Stimulated activated naive B cell treated with anti-CD40 and anti-IgM and Interleukin-4, amounts not matched to agents 10 μg/mL and 1 μg/mL and 100 μg/mL, for 72 hours (primary cell): ENCODE results near the gene ARRB1.
"Not testable (repeated sequence)": the region's sequence is repeated elsewhere in the genome, so short reads cannot be mapped to it uniquely, and the experiment has no call there.

ENCODE experiments used
- ATAC-seq, 2 donors: fragments of 150-1000 bp; cut with Tn5 transposase; replicated peaks; 2 replicates each; pipeline ENCODE4 v1.10.0; 2021; ENCODE audit warnings: moderate library complexity in 1 of 2
- DNase-seq: peaks from one replicate; pipeline ENCODE4 v3.0.0; 2021
- H3K27ac Mint-ChIP-seq: one replicate; pipeline ENCODE4 v1.8.0; 2022; ENCODE audit warnings: mild to moderate bottlenecking, mixed read lengths
- H3K27me3 Mint-ChIP-seq, 2 donors: one replicate each; pipeline ENCODE4 v1.8.0; 2022; ENCODE audit warnings: mixed read lengths in 2 of 2
- H3K36me3 Mint-ChIP-seq, 2 donors: one replicate each; pipeline ENCODE4 v1.8.0; 2022; ENCODE audit warnings: mixed read lengths in 2 of 2, mild to moderate bottlenecking in 1 of 2
- H3K4me1 Mint-ChIP-seq, 2 donors: one replicate each; pipeline ENCODE4 v1.8.0; 2022; ENCODE audit warnings: mixed read lengths in 2 of 2, mild to moderate bottlenecking in 1 of 2
- H3K4me3 Mint-ChIP-seq, 2 donors: one replicate each; pipeline ENCODE4 v1.8.0; 2022; ENCODE audit warnings: mild to moderate bottlenecking in 2 of 2, mixed read lengths in 2 of 2, moderate library complexity in 1 of 2
- H3K9me3 Mint-ChIP-seq, 2 donors: one replicate each; pipeline ENCODE4 v1.8.0; 2022; ENCODE audit warnings: mixed read lengths in 2 of 2, mild to moderate bottlenecking in 1 of 2

The ARRB1 gene

GRCh38 chr11:75380716-75381420 is 29.4 kb upstream of the ARRB1 start:
- H3K27me3 Mint-ChIP-seq = peaks cover 7 to 16% of the 10 kb centered on the region in 2 donors
- peaks cover 4 to 5% of the 10 kb centered on the region in 2 donors for H3K4me1 Mint-ChIP-seq
- H3K9me3 Mint-ChIP-seq = no peaks in the 10 kb centered on the region
- H3K4me3 Mint-ChIP-seq = no peak overlapping the region
- ATAC-seq (no peak), DNase-seq (no peak)
- no peak overlapping the region for H3K27ac Mint-ChIP-seq
- H3K36me3 Mint-ChIP-seq = no peaks in the 10 kb centered on the region

- Mint-ChIP-seq H3K27ac (no peak overlapping the region), H3K36me3 (no peaks in the 10 kb centered on the region), H3K9me3 (no peaks in the 10 kb centered on the region), H3K4me1 (peaks cover 4 to 5% of the 10 kb centered on the region in 2 donors), H3K4me3 (no peak overlapping the region), H3K27me3 (peaks cover 11 to 14% of the 10 kb centered on the region in 2 donors)
- no peak for DNase-seq
- ATAC-seq = no peak
Measured at GRCh38 chr11:75380245-75380644, 28.8 kb upstream of the ARRB1 start.

- not testable (repeated sequence) for H3K4me1 Mint-ChIP-seq, H3K9me3 Mint-ChIP-seq, DNase-seq, H3K36me3 Mint-ChIP-seq, H3K27ac Mint-ChIP-seq, ATAC-seq, H3K4me3 Mint-ChIP-seq, H3K27me3 Mint-ChIP-seq
Measured at GRCh38 chr11:75378776-75379175, 27.3 kb upstream of the ARRB1 start.

GRCh38 chr11:75376175-75376574 is 24.7 kb upstream of the ARRB1 start:
- Mint-ChIP-seq H3K4me1 (no peaks in the 10 kb centered on the region), H3K9me3 (no peaks in the 10 kb centered on the region), H3K27ac (no peak overlapping the region), H3K4me3 (no peak overlapping the region), H3K36me3 (no peaks in the 10 kb centered on the region), H3K27me3 (peaks cover 0 to 5% of the 10 kb centered on the region in 2 donors)
- DNase-seq (no peak), ATAC-seq (no peak)

GRCh38 chr11:75375626-75376025 is 24.2 kb upstream of the ARRB1 start:
- ATAC-seq (no peak), DNase-seq (no peak)
- H3K4me3 Mint-ChIP-seq = no peak overlapping the region
- peaks cover 0 to 5% of the 10 kb centered on the region in 2 donors for H3K27me3 Mint-ChIP-seq
- no peaks in the 10 kb centered on the region for H3K4me1 Mint-ChIP-seq
- H3K36me3 Mint-ChIP-seq = no peaks in the 10 kb centered on the region
- H3K27ac Mint-ChIP-seq = peak overlapping the region; percentile 63
- no peaks in the 10 kb centered on the region for H3K9me3 Mint-ChIP-seq

GRCh38 chr11:75374646-75375045 is 23.2 kb upstream of the ARRB1 start:
- ATAC-seq (no peak), DNase-seq (no peak)
- peaks cover 4 to 6% of the 10 kb centered on the region in 2 donors for H3K4me1 Mint-ChIP-seq
- H3K9me3 Mint-ChIP-seq = no peaks in the 10 kb centered on the region
- H3K27me3 Mint-ChIP-seq = peaks cover 0 to 5% of the 10 kb centered on the region in 2 donors
- H3K36me3 Mint-ChIP-seq = no peaks in the 10 kb centered on the region
- H3K27ac Mint-ChIP-seq = no peak overlapping the region
- no peak overlapping the region for H3K4me3 Mint-ChIP-seq

GRCh38 chr11:75373201-75373600 is 21.7 kb upstream of the ARRB1 start:
- DNase-seq (no peak), ATAC-seq (no peak)
- Mint-ChIP-seq H3K4me1 (peaks cover 4 to 6% of the 10 kb centered on the region in 2 donors), H3K9me3 (no peaks in the 10 kb centered on the region), H3K4me3 (no peak overlapping the region), H3K27ac (no peak overlapping the region), H3K27me3 (peaks cover 0 to 5% of the 10 kb centered on the region in 2 donors), H3K36me3 (no peaks in the 10 kb centered on the region)

GRCh38 chr11:75371949-75372876 is 20.8 kb upstream of the ARRB1 start:
- DNase-seq (no peak), ATAC-seq (no peak)
- H3K4me3 Mint-ChIP-seq = no peak overlapping the region
- peaks cover 4 to 6% of the 10 kb centered on the region in 2 donors for H3K4me1 Mint-ChIP-seq
- peaks cover 0 to 5% of the 10 kb centered on the region in 2 donors for H3K27me3 Mint-ChIP-seq
- H3K27ac Mint-ChIP-seq = peak overlapping the region; percentile 17
- H3K9me3 Mint-ChIP-seq = no peaks in the 10 kb centered on the region
- no peaks in the 10 kb centered on the region for H3K36me3 Mint-ChIP-seq

- H3K9me3 Mint-ChIP-seq = no peaks in the 10 kb centered on the region
- DNase-seq (no peak), ATAC-seq (no peak)
- H3K4me1 Mint-ChIP-seq = peaks cover 4 to 16% of the 10 kb centered on the region in 2 donors
- H3K4me3 Mint-ChIP-seq = no peak overlapping the region
- no peaks in the 10 kb centered on the region for H3K36me3 Mint-ChIP-seq
- H3K27me3 Mint-ChIP-seq = no peaks in the 10 kb centered on the region
- no peak overlapping the region for H3K27ac Mint-ChIP-seq
Measured at GRCh38 chr11:75369560-75370255, 18.2 kb upstream of the ARRB1 start.

GRCh38 chr11:75366826-75367225 is 15.4 kb upstream of the ARRB1 start:
- not testable (repeated sequence) for H3K9me3 Mint-ChIP-seq, H3K36me3 Mint-ChIP-seq, DNase-seq, H3K27ac Mint-ChIP-seq, H3K4me3 Mint-ChIP-seq, H3K27me3 Mint-ChIP-seq, ATAC-seq
- peaks cover 4 to 16% of the 10 kb centered on the region in 2 donors for H3K4me1 Mint-ChIP-seq

GRCh38 chr11:75365711-75366181 is 14.3 kb upstream of the ARRB1 start:
- peaks cover 0 to under 1% of the 10 kb centered on the region in 2 donors for H3K9me3 Mint-ChIP-seq
- peak in 1 of 2 donors; percentile 29 for ATAC-seq
- no peak for DNase-seq
- peaks cover 0 to under 1% of the 10 kb centered on the region in 2 donors for H3K36me3 Mint-ChIP-seq
- no peaks in the 10 kb centered on the region for H3K27me3 Mint-ChIP-seq
- no peak overlapping the region for H3K27ac Mint-ChIP-seq
- H3K4me3 Mint-ChIP-seq = no peak overlapping the region
- peaks cover 4 to 20% of the 10 kb centered on the region in 2 donors for H3K4me1 Mint-ChIP-seq

- H3K27me3 Mint-ChIP-seq, H3K27ac Mint-ChIP-seq, H3K4me3 Mint-ChIP-seq, DNase-seq, H3K9me3 Mint-ChIP-seq, ATAC-seq, H3K36me3 Mint-ChIP-seq: not testable (repeated sequence)
- peaks cover 2 to 19% of the 10 kb centered on the region in 2 donors for H3K4me1 Mint-ChIP-seq
Measured at GRCh38 chr11:75362285-75362684, 10.8 kb upstream of the ARRB1 start.

- DNase-seq = no peak
- H3K36me3 Mint-ChIP-seq = peaks cover 0 to 2% of the 10 kb centered on the region in 2 donors
- H3K9me3 Mint-ChIP-seq = peaks cover 0 to 2% of the 10 kb centered on the region in 2 donors
- H3K4me3 Mint-ChIP-seq = no peak overlapping the region
- no peak overlapping the region for H3K27ac Mint-ChIP-seq
- H3K27me3 Mint-ChIP-seq = peaks cover 12 to 13% of the 10 kb centered on the region in 2 donors
- ATAC-seq = no peak
- peaks cover 10 to 24% of the 10 kb centered on the region in 2 donors for H3K4me1 Mint-ChIP-seq
Measured at GRCh38 chr11:75356613-75357012, 5.2 kb upstream of the ARRB1 start.

GRCh38 chr11:75355051-75355450 is 3.6 kb upstream of the ARRB1 start:
- no peaks in the 10 kb centered on the region for H3K9me3 Mint-ChIP-seq
- peaks cover 16 to 29% of the 10 kb centered on the region in 2 donors for H3K4me1 Mint-ChIP-seq
- no peaks in the 10 kb centered on the region for H3K36me3 Mint-ChIP-seq
- no peak for DNase-seq
- no peak for ATAC-seq
- H3K4me3 Mint-ChIP-seq = no peak overlapping the region
- H3K27ac Mint-ChIP-seq = no peak overlapping the region
- H3K27me3 Mint-ChIP-seq = peaks cover 21% of the 10 kb centered on the region in 2 donors
